GM12892 (cell line): Measurements from ENCODE around the gene ZNF423.
A peak's percentile ranks its signal among the peaks of the same experiment; 100 is the strongest.

ENCODE experiments used
- DNase-seq: peaks from one replicate; pipeline ENCODE4 v3.0.0; 2011; ENCODE audit not compliant: insufficient read length
- FAIRE-seq: peaks from 2 replicates; lab custom pipeline; 2011; peaks lifted over from hg19 to GRCh38; lab: Jason Lieb, UNC
- POLR2A ChIP-seq: IDR thresholded peaks from 2 replicates; pipeline ENCODE4 v1.6.1; 2011; ENCODE audit warnings: low read depth, low read length, control low read depth
- POLR2AphosphoS5 ChIP-seq: IDR thresholded peaks from 2 replicates; pipeline ENCODE4 v1.6.1; 2011; ENCODE audit warnings: low read depth, low read length, control low read depth
- TAF1 ChIP-seq: IDR thresholded peaks from 2 replicates; pipeline ENCODE4 v1.6.1; 2011; ENCODE audit warnings: low read depth, mild to moderate bottlenecking, control low read depth, low read length, borderline replicate concordance

ZNF423 gene

GRCh38 chr16:49498264-49498663 lies 357.6 kb downstream of the ZNF423 start:
- TF ChIP-seq TAF1 = no peak
- TF ChIP-seq POLR2A = no peak
- no peak for TF ChIP-seq POLR2AphosphoS5
- no peak for FAIRE-seq
- DNase-seq = no peak

- FAIRE-seq = no peak
- TF ChIP-seq POLR2AphosphoS5 (no peak), POLR2A (no peak), TAF1 (no peak)
Measured at GRCh38 chr16:49497466-49497865, 358.4 kb downstream of the ZNF423 start.

GRCh38 chr16:49496656-49497055 lies 359.3 kb downstream of the ZNF423 start:
- TF ChIP-seq TAF1 = no peak
- TF ChIP-seq POLR2AphosphoS5 = no peak
- no peak for TF ChIP-seq POLR2A
- FAIRE-seq = no peak
- DNase-seq = no peak

More at GRCh38 chr16:49497466-49497865, 358.4 kb downstream of the ZNF423 start:
- DNase-seq = no peak

- no peak for FAIRE-seq
- TF ChIP-seq POLR2A (no peak), TAF1 (no peak), POLR2AphosphoS5 (no peak)
Measured at GRCh38 chr16:49495596-49496355, 360.1 kb downstream of the ZNF423 start.

GRCh38 chr16:49494891-49495566 lies 360.9 kb downstream of the ZNF423 start:
- FAIRE-seq (no peak), DNase-seq (no peak)
- TF ChIP-seq POLR2AphosphoS5 = no peak
- TF ChIP-seq TAF1 = no peak
- no peak for TF ChIP-seq POLR2A

More at GRCh38 chr16:49495596-49496355, 360.1 kb downstream of the ZNF423 start:
- no peak for DNase-seq

GRCh38 chr16:49494474-49494873 lies 361.4 kb downstream of the ZNF423 start:
- no peak for FAIRE-seq

GRCh38 chr16:49493836-49494235 lies 362.1 kb downstream of the ZNF423 start:
- DNase-seq (no peak), FAIRE-seq (no peak)
- TF ChIP-seq TAF1 = no peak
- TF ChIP-seq POLR2AphosphoS5 = no peak
- no peak for TF ChIP-seq POLR2A

More at GRCh38 chr16:49494474-49494873, 361.4 kb downstream of the ZNF423 start:
- DNase-seq = no peak
- TF ChIP-seq POLR2AphosphoS5 (no peak), TAF1 (no peak), POLR2A (no peak)

- FAIRE-seq (no peak), DNase-seq (no peak)
- no peak for TF ChIP-seq POLR2A
- TF ChIP-seq POLR2AphosphoS5 = no peak
- TF ChIP-seq TAF1 = no peak
Measured at GRCh38 chr16:49492896-49493626, 362.9 kb downstream of the ZNF423 start.

- TF ChIP-seq POLR2A = no peak
- no peak for TF ChIP-seq POLR2AphosphoS5
- no peak for TF ChIP-seq TAF1
- peak; percentile 5 for FAIRE-seq
- peak; percentile 86 for DNase-seq
Measured at GRCh38 chr16:49491771-49492761, 363.8 kb downstream of the ZNF423 start.

- TF ChIP-seq TAF1 (no peak), POLR2AphosphoS5 (no peak), POLR2A (no peak)
- DNase-seq (no peak), FAIRE-seq (no peak)
Measured at GRCh38 chr16:49491106-49491670, 364.7 kb downstream of the ZNF423 start.
